ENCODE results near the gene ARHGEF19.
A peak's percentile ranks its signal among the peaks of the same experiment; 100 is the strongest.

The ARHGEF19 gene

GRCh38 chr1:16178596-16179497 is 33.6 kb downstream of the ARHGEF19 start:
- no peak for DNase-seq

DNA sequence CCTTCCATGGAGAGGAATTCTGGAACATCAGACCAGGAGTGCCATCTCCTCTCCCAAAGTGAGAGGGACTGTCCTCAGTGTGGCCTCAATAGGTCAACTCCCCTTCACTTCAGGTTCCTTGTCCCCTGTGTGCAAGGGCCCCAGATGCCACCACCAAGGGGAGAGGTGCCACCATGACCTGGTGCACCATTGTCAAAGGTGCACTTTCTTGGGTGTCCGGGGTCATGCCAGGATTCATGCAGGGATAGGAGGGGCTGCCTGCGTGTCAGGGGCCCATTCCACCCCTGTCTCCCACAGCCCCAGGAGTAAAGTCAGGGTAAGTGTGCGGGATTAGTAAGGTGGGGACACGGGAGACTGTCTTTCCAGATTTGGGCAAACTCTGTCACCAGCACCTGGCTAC is 35.1 kb downstream of the ARHGEF19 start:
- DNase-seq: no peak

DNA sequence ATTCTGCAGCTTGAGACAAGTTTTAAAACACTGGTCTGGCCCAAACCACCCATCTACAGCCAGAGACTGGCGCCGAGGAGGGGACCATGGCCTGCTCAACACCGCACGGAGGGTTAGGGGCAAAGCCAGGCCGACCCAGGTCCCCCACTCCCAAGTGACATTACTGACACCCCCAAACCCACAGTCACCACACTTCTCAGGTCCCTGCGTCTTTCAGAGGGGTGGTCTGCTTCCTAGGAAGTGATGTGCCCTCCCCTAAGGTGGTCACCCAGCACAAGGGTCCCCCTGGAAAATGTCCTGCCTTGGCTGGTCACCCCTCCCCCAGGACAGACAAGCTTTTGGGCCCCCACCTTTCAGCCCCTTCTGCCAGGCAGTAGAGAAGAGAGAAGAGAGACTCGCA is 35.8 kb downstream of the ARHGEF19 start:
- DNase-seq: no peak

DNA sequence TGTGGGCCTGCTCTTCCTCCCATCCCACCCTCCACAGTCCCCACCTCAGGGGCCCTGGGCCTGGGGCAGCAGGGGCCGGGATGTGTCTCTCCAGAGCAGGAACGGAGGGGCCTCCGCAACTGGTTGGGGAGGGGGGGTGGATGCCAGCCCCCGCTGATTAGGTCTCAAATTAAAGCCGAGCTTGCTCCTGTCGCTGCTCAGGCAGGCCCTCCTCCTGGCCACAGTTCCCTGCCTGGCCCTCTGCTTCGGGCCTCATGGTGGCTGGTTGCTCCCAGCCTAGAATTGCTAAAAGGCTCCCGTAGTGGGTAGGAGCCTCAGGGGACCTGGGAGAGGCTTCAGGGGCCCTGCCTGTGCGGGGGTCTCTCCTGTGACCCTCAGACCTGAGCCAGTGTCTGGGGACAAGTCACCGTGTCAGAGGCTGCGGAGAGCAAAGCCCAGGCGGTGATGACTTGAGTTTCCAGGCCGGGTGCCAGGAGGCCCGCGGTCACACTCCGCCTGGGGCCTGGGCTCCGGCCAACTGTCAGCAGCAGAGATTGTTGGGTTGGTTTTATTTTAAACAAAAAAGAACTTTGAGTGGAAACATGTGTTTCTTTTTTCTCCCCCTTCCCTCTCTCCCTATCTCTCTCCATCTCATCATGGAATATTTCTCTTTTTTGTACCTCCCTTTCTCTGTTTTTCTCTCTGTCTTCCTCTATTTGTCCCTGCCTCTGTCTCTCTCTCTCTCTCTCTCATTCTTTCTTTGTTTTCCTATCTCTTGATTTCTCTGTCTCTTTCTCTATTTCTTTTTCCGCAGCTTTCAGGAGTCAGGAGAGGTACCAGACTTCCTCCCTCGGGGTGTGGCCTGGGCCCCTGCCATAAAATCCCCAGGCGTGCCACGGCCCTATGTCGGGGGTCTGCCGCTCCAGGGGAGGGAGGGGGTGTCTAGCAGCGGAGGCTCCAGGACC is 36.6 kb downstream of the ARHGEF19 start:
- DNase-seq: no peak

GRCh38 chr1:16174886-16175598 is 37.4 kb downstream of the ARHGEF19 start:
- DNase-seq: no peak

GRCh38 chr1:16174261-16174868 is 38.1 kb downstream of the ARHGEF19 start:
- no peak for DNase-seq

DNA sequence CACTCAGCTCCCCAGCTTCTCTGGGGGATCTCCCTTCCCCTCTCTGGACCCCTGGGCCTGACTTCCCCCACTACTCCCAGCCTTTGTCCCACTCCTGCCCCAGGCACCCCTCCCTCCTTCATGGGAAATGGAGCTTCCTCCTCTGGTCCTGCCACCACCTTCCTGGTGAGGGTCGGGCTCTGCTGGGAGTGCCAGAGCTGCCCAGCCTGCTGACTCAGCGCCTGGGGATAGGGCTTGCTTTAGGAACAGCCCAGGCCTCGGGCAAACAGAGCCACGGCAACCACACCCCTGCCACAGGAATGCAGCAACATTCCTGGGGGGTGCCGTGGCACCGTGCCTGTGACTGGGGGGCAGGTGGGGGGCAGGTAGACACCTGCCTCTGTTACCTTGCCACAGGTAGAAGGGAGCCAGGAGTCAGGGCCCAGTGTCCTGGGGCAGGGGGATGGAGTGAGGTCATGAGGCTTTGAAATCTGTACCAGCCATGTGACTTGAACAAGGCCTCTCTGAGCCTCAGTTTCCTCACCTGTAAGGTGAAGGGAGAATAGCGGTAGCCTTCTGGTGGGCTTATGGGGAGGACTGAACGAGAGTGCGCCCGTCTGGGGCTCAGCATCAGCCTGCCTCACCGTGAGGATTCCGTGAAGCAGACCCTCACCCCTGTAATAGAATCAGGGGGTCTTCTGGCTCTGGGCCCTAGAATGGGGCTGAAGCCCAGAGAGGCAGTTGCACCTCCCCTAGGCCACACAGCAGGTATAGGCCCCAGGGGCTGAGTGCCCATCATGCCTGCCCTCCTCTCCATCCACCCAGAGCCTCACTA is 38.8 kb downstream of the ARHGEF19 start:
- DNase-seq: no peak

- DNase-seq: no peak
These were observed 39.4 kb downstream of the ARHGEF19 start for GRCh38 chr1:16172964-16173446.

DNA sequence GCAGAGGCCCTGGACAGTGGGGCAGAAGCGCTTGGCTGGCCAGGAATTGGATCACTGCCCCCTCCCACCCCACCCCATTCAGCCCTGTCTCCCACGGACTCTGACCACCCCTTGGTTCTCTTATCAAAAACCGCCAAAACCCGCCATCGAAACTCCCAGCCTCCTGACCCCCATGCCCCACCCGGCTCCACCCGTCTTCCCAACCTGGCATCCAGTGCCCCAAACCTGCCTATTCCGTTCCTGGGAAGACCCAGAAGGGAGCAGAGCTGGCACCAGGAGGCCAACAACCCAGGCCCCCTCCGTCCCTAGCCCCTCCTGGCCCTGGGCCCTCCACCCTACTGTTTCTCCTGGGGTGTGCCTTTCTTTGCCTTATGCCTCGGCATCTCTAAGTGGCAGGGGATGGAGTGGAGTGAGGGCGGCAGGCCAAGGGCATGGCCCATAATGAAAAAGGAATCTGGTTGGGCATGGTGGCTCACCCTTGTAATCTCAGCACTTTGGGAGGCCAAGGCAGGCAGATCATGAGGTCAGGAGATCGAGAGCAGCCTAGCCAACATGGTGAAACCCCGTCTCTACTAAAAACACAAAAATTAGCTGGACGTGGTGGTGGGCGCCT is 40.1 kb downstream of the ARHGEF19 start:
- no peak for DNase-seq

- no peak for DNase-seq
These were observed 40.9 kb downstream of the ARHGEF19 start for GRCh38 chr1:16171314-16172151.

- DNase-seq: no peak
These were observed 42.2 kb downstream of the ARHGEF19 start for GRCh38 chr1:16170283-16170673.

- DNase-seq: no peak
These were observed 43.7 kb downstream of the ARHGEF19 start for GRCh38 chr1:16168622-16169360.

GRCh38 chr1:16168144-16168495 is 44.3 kb downstream of the ARHGEF19 start:
- DNase-seq: peak; percentile 53

GRCh38 chr1:16167331-16168143 is 44.9 kb downstream of the ARHGEF19 start:
- peak; percentile 69 for DNase-seq

GRCh38 chr1:16166117-16166516 is 46.3 kb downstream of the ARHGEF19 start:
- DNase-seq: no peak

- DNase-seq: no peak
These were observed 46.9 kb downstream of the ARHGEF19 start for GRCh38 chr1:16165548-16165947.

DNA sequence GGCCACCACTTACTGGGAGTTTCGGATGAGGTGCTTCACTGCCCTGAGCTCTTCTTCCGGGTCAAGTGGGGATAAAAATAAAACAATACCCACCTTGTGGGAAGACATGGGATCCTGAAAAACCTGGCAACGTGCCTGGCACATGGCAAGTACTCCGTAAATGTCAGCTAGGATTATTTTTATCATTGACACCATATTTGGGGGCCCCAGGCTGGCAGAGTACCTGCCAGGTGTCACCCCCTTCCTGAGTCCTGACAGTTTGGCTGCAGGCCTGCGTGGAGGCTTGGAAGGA is 47.4 kb downstream of the ARHGEF19 start:
- no peak for DNase-seq

GRCh38 chr1:16164213-16165072 is 48.0 kb downstream of the ARHGEF19 start:
- DNase-seq: peak; percentile 77
